Activated CD4-positive, alpha-beta T cell treated with anti-CD3 and anti-CD28 coated beads, Interleukin-2, amount 50 U/mL, for 16 hours (primary cell): ENCODE measurements around the gene AMY2A.
"Not testable (repeated sequence)": the region's sequence is repeated elsewhere in the genome, so short reads cannot be mapped to it uniquely, and the experiment has no call there.

Source experiments
- DNase-seq: peaks from one replicate; pipeline ENCODE4 v3.0.0-alpha.2; 2020

Gene AMY2A

GRCh38 chr1:103616994-103617477, at the start of gene AMY2A:
AMY2A (plus strand) TSS chr1:103617427; CDS start chr1:103617441, 14 bp downstream.
- DNase-seq, result not testable (repeated sequence)

GRCh38 chr1:103569493-103569892, 47.7 kb upstream of the AMY2A start:
- no peak for DNase-seq

GRCh38 chr1:103571289-103571688, 45.9 kb upstream of the AMY2A start, which contains the start of gene AMY2B:
AMY2B (plus strand) TSS chr1:103571589; CDS start chr1:103571603, 14 bp downstream.
- not testable (repeated sequence) for DNase-seq

GRCh38 chr1:103576065-103576464, 41.2 kb upstream of the AMY2A start:
- peak; percentile 6 for DNase-seq

GRCh38 chr1:103576784-103577183, 40.4 kb upstream of the AMY2A start:
- DNase-seq, result not testable (repeated sequence)

GRCh38 chr1:103582464-103582863, 34.8 kb upstream of the AMY2A start:
- DNase-seq, result no peak

- no peak for DNase-seq
These were observed 33.3 kb upstream of the AMY2A start for GRCh38 chr1:103583887-103584286.

GRCh38 chr1:103584537-103584936, 32.7 kb upstream of the AMY2A start:
- no peak for DNase-seq

GRCh38 chr1:103602740-103603139, 14.5 kb upstream of the AMY2A start:
- not testable (repeated sequence) for DNase-seq

- DNase-seq, result no peak
These were observed 865 bp upstream of the AMY2A start for GRCh38 chr1:103616362-103616761.

- DNase-seq, result not testable (repeated sequence)
These were observed 10.2 kb downstream of the AMY2A start for GRCh38 chr1:103627436-103627835.

GRCh38 chr1:103641194-103641593, 24.0 kb downstream of the AMY2A start:
- DNase-seq, result not testable (repeated sequence)

GRCh38 chr1:103643908-103644307, 26.7 kb downstream of the AMY2A start:
- not testable (repeated sequence) for DNase-seq

- not testable (repeated sequence) for DNase-seq
These were observed 33.1 kb downstream of the AMY2A start for GRCh38 chr1:103650305-103650704.

- not testable (repeated sequence) for DNase-seq
These were observed 33.7 kb downstream of the AMY2A start for GRCh38 chr1:103650889-103651288.

GRCh38 chr1:103654133-103654532, 36.9 kb downstream of the AMY2A start:
- not testable (repeated sequence) for DNase-seq

- not testable (repeated sequence) for DNase-seq
These were observed 38.2 kb downstream of the AMY2A start, which contains the start of gene AMY1A for GRCh38 chr1:103655460-103655859. AMY1A (plus strand) TSS chr1:103655760; CDS start chr1:103656331, 571 bp downstream.
